GM19025 (cell line): Measurements from ENCODE around the gene MAML2.

Experiments used
- ATAC-seq: cut with Tn5 transposase; IDR thresholded peaks from one replicate; pipeline ENCODE4 v1.9.1; 2021; ENCODE audit warnings: mild to moderate bottlenecking, low read depth, moderate library complexity; ENCODE audit not compliant: unreplicated experiment

MAML2 gene

DNA sequence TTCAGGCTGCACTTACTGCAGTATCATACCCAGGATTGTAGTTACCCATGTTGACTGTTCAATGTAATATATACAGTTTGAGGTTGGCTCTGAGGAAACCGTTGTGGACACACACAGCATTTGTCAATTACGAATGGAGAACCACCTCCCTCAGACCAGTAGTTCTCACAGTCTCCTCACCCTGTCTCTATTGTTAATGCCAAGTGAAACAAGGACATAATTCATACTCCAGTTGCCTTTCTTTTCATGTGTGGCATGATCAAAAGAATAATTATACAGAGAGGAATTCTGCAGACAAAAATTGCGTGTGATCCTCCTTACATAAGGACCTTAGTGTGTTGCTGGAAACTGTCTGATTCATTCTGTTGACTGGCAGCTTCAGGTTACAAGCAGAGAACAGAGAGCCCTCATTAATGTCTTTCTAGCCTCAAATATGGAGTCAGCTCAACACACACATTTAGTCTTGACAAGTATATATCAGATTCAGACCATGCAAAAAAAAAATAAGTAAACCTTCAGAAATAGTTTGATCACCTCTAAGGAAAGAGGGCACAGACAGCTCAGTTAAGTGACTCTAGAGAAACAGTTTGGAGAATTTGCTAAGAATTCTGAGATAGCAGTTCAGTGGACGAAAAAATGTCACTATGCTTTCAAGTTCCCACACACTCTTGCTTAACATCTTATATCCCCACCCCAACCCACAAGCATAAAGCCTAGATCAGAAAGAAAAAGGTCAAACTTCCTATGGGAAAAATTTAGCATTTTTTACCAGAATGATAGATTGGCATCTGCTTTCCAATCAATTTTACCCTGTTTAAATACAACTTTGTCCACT lies 96.1 kb downstream of the MAML2 start:
- no peak for ATAC-seq

DNA sequence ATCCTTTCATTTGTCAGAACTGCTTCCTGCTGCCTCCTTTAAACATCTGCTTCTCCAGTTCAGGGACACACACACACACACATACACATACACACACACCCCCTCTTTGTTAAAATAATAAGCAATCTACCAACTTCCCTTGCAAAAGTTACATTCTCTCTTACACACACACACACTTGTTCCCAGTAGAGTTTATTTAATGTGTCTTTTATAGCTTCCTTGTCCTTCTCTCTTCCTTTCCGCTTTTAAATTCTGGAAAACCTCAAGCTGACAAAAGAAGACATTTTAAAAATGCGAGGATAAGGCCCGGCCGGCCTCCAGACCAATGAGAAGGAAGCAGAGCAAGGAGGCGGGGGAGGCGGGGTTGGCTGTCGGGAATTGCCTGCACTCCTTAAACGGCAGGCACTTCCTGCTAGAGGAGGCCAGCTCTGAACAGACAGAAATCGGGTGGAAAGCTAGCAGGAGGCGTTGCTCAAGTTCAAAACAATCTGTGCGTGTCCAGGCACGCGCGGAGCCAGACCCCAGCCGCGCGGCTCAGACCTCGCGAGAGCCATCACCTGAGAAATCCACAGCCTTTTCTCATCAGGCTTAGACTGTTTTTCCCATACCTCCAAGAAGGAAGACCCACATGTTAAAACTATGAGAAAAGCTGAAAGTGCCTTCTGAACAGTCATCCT lies 99.9 kb downstream of the MAML2 start:
- peak; percentile 85 for ATAC-seq

DNA sequence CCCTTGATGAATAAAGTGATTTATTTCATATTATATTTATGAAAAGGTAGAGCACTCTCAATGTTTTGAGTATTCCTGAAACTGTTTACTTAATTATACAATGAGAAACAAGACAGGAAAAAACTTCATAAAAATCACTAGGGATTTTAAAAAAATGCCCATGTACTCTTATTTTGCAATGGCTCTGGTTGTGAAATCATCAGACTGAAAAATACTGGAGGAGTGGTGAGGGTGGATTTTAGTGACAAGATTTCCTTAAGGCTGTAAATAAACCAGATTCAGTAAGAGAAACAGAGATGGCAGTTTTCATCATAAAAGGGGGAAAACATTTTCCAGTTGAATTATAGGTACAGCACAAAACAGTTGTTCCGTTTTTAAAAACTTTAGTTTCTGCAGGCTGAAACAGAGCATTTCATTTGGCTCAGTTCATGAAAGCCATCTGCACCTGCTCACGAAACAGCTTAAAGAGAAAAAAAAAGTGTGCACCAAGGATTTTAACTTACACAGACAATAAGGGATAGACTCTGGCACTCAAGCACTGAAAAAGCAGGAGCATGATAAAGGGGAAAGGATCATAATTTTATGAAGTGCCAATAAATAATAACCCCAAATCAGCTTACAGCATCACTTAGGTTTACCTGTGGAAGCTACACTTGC lies 100.7 kb downstream of the MAML2 start:
- ATAC-seq, result no peak

DNA sequence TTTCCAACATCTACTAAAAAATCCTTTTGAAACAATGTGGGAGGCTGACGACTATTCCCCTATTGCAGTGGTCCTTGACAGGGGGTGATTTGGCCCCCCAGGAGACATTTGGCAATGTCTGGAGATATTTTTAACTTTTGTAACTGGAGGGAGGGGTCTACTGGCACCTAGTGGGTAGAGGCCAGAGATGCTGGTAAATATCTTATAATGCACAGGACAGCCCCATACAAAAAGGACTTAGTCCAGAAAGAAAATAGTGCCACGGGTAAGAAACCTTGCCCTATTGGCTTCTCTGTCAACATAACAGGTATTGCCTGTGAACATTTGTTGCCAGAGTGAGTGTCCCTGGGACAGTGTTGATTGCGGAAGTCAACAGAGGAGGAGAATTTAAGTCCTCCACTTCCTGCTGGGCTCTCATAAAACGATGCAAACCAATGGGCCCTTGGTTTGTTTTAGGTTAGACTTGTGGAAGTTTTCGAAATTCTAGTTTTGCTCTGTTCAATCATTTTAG lies 101.6 kb downstream of the MAML2 start:
- ATAC-seq, result no peak

DNA sequence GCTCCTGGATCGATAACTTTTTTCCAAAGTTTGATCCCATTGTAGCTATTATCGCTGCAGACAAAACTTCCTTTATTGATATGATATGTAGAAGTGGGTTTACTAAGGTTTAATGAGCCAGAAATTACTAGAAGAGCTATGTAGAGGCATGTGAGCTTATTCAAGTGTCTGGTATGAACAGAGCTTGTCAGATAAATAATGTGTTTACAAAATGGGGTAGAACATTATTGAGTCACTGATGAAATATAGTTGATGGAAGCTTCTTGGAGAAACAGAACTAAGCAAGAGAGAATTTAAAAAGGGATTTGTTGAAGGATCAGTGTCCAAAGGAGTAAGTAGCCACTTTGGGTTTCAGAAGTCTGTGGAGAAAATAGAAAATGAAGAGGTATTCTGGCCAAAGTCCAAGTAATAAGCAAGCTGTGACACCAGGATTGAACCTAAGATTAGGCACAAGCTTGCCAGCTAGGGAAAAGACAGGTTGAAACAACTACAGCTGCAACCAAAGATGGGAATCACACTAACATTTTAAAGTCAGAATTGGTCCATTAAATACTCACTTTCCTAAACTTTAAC lies 104.3 kb downstream of the MAML2 start:
- no peak for ATAC-seq

DNA sequence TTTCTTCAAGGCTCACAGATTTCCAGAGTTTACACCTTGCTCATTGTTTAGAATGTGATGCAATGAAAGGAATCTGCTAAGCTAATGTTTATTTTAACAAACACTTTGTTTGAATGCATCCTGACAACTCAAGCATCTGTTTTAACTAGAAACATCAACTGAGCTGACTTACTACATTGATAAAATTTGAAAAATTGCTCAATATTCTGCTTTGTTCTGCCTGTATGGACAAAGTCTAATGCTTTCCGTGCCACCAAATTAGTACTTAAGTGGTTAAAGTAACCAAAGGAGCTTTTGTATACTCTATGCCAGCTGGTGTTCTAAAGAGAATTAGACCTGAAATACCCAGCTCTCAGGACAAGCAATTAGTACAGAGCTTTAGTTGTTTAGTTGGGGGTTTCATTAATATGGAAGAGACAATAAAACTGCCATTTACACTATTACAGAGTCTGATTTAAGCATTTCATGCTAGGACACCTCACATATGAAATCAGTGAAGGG lies 105.2 kb downstream of the MAML2 start:
- no peak for ATAC-seq

DNA sequence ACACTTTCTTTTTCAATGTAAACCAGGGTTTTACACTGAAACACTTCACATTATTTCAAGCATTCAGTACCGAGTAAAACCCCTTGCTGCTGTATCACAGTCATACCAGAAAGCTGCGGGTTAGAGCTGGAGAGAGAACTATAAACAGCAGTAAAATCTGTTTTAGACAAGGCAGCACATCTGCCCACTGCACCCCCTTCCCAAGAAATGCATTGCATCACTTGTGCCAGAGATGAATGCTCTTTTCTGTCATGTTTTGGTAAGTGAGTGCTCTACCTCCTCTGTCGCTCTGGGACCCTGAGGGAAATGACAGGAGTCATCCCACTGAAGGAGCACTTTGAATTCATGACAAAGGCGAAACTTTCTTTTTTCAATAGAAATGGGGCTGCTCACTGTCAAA lies 107.2 kb downstream of the MAML2 start:
- ATAC-seq, result peak; percentile 91

DNA sequence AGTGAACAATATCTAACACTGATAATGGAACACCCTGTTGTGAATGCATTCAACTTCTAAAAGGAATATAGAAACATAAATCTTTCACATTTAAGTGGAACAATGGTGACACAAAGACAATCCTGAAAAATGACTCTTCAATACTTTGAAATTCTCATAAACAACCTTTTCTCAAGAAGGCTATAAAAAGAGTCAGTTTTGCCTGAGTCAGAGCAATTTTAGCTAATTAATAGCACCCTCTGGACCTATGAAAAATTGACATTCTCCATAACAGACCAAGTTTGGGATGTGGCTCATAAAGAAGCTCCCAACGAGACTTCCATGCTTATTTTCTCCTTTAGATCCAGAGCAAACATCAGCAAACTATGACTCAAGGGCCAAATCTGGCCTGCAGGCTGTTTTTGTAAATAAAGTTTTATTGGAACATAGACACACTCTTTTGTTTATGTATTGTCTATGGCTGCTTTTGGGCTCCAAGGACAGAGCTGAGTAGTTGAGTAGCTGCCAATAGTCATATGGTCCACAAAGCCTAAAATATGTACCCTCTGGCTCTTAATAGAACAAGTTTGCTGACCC lies 108.0 kb downstream of the MAML2 start:
- ATAC-seq, result no peak

DNA sequence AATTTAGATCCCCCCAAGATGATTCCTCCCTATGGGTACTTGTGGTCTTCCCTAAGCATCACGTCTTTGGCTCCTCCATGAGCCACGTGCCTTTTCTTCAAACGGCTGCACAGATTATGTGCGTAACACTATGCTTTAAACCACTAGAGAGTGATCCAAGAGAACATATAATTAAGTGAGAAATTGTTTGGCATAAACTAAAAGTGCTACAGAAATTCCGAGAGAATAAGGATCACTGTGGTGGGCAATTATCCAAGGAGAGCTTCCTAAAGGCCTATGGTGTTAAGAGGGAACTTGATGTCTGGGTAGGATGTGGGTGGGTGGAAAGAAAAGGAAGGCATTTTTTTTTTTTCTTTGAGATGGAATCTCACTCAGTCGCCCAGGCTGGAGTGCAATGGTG lies 110.9 kb downstream of the MAML2 start:
- ATAC-seq, result no peak

DNA sequence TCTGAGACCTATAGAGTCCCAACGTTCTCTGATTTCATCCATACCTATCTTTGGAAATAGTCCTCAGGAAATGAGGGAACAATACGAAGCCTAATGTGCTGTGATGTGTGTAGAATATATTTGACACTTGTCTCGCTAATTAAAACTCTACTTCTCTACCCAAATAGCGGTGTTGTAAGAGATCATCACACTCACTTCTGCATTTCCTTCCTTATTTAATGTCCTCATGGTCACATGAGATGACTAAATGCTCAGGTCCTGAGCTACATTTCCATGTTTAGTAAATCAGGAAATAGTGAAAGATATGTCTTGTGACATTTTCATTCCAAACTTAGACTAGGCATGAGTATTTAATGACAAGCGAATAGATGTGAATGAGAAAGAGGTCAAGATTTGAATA lies 112.3 kb downstream of the MAML2 start:
- no peak for ATAC-seq

DNA sequence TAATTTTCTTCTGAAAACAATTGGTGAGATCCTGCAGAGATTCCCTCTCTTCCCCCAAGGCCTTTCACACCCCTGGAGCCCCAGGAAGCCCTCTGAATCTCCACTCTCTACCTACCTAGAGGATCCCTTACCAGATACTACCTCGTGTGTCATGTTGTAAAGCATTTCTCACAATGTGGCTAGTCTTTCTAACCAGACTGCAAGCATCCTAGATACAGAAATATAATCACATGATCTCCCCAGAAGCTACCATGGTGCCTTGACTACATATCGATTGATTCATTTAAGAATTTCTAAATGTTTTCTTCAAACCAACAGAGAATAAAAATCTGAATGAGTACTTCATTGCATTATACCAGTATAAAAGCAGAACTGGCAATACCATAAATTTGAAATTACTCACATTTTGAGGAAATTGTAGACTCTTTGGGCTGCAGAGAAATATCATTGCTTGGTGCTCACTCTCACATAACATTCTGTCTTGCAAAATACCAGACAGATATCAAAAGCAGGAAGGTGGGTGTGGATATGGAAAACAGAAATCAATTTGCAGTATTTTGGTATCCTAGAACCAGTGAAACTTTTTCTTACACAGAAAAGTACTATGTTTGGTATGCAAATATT lies 113.5 kb downstream of the MAML2 start:
- ATAC-seq, result no peak

DNA sequence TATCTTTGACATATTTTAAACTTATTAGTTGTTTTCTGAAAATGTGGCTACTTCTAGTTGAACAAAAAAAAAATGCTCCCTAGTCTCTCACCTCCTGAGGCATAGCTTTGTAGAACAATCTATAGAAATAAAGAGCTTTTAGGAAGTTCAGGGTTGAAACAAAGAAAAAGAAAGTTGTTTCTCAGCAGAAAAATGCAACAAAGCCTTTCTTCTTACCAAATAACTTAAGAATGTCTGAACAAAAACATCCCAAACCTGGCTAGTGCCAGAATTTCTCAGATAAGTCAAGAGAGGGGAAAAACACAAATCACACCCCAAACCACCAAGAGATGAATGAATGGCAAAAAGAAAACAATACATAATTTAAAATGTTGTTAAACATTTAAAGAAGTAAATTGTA lies 114.1 kb downstream of the MAML2 start:
- ATAC-seq, result no peak

DNA sequence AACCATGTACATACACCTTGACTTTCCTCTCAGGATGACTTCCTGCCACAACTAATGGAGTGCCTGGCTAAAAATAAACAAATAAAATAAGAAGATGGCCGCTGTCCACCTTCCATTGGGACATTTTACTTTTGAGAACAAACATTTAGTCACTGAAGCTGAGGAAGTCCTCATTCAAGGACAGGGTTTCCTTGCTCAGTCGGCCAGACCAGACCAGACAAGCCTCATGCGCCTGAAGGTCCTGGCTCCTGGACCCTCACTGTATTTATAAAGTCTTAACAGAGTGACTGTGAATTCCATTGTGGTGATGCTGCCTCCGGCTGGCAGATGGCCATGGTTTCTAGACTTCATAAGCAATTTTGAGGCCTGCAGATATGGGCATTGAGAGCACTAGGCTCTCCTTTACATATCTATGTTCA lies 114.5 kb downstream of the MAML2 start:
- no peak for ATAC-seq

DNA sequence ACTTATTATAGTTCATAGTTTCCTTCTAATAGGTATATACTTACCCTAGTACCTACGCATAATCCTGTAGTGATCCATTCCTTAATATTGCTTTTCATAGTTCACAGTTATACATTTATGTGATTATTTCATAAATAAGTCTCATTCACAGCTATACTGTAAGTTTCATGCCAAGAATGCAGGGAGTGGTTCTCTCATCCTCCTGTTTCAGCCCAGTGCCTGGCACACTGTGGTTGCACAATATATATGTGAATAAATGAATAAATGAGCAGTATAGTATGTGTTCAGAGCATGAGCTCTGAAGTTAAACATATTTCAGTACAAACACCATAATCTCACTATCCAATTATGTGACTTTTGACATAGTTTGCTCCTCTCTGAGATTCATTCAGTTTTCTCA lies 115.8 kb downstream of the MAML2 start:
- ATAC-seq, result no peak

DNA sequence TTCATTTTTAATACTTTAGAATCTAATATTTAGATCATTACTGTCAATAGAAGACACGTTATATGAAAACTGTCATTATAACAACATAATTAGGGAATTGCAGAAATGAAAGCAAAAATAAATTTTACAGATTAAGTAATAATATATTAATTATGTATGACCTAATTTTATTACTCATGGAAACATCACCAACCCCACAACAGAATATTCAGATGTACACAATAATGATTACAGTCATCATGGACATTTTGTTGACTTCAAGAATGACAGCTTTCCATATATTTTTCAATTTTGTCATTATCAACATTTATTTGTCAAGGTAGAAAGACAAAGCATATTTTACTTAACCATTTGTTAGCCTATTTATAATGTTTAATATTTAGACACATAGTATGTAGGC lies 119.9 kb downstream of the MAML2 start:
- ATAC-seq, result no peak

DNA sequence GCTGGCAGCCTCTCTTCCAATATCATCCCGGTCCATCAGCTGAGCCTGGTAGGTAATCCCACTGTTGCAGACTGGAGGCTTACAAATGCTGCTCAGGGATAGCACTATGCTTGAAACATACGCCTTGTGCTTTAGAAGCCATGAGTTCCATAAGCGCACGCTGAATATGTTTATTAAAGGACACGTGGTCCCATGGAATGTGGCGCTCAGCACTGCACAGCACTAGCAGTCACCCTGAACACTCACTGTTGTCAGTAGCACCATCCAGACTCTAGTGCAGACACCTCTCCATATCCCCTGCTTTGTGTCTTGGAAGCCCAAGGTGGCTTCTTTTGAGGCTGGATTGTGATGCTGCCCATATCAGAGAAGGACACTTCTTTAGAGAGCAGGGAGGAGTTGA lies 120.9 kb downstream of the MAML2 start:
- ATAC-seq, result no peak

DNA sequence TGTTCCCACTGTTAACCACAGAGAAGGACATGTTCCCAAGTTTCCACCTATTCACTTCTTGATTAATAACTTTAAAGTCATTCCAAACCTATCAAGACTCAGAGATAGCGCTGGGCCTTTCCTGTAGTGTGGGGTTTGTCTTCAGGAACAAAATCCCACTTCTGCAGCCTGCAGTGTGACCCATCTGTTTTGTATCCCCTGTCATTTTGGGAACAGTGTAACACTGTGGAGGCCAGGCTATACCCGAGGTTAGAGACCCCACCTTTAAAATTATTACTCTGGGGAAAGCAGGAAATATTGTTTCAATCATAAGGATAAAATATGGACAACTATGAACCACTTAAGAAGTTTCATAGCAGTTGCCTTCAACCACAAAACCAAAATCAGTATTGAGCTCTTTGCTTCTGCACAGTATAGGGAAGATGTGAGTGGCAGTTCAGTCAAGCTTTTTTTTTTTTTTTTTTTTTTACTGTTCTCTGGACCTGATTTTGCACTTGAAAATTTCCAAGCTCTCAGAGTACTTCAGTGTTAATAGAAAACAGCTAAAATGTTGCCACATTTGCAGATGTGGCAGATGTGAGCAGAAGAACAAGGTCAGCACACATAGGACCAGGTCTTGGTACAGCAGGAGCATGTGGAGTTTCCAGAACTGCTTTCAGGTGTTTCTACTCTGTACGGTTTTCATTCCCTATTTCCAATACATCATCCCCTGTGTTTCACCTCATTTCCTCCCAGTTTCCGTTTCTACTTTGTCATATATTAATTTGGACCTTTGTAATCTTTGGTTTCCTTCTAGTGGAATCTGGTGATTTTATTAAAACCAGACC lies 121.5 kb downstream of the MAML2 start:
- ATAC-seq, result no peak

DNA sequence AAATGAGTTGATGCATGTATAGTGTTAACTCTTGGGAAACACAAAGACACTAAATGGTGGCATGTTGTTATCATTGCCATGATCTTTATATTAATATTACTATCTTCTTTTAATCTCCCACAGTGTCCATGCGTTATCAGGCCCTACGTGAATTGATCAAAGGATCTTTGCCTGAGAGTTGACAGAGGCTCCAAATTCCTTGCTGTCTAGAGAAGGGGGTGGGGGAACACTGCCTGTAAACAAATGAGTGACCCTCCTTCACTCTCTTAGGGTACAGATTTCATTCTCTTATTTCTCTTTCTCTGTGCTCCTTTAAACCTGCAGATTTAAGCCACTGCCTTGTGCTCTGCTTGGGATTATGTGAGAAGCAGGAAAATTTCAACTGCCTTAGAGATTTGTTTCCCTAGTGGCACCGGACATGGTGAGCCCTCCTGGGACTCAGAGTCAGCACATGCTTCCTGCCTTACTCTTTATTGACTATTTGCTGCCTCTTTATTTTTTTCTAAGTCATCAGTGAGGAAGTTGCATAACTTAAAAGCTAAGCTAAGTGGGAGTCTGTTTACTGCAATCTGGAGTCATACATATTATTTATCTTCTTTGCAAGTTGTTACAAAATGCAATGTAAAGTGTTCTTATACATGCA lies 122.9 kb downstream of the MAML2 start:
- no peak for ATAC-seq

DNA sequence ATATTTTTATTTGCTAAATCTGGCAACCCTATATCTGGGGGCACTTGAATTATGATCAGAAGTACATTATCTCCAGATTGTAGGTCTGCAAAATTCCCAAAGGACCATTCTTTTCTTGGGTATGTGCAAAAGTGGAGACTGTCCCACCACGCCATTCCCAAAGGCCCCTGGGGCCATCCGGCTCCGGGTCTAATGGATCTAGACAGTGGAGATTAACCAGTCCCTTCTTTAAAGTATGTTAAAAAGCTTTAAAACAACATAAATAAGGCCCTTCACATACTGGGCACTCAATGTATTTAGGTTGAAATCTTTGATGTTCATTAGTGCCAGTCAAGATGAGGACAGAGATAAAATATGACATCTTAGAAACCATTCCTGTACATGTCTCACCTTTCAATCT lies 124.1 kb downstream of the MAML2 start:
- no peak for ATAC-seq
